ENCODE measurements around the gene SLC16A7.

Gene SLC16A7

GRCh38 chr12:59624732-59625460, 29.1 kb downstream of the SLC16A7 start:
- DNase-seq (ENCODE audit: low read depth): no peak

GRCh38 chr12:59626382-59626781, 30.6 kb downstream of the SLC16A7 start:
- DNase-seq (ENCODE audit: low read depth): no peak

GRCh38 chr12:59627582-59627981, 31.8 kb downstream of the SLC16A7 start:
- DNase-seq (ENCODE audit: low read depth): no peak

- no peak for DNase-seq (ENCODE audit: low read depth)
Observed at GRCh38 chr12:59629890-59630289, 34.1 kb downstream of the SLC16A7 start.

- DNase-seq (ENCODE audit: low read depth): no peak
Observed at GRCh38 chr12:59632408-59632807, 36.6 kb downstream of the SLC16A7 start.

- DNase-seq (ENCODE audit: low read depth): no peak
Observed at GRCh38 chr12:59634254-59634653, 38.4 kb downstream of the SLC16A7 start.

GRCh38 chr12:59636945-59637691, 41.3 kb downstream of the SLC16A7 start:
- no peak for DNase-seq (ENCODE audit: low read depth)

- DNase-seq (ENCODE audit: low read depth): no peak
Observed at GRCh38 chr12:59637692-59638070, 41.9 kb downstream of the SLC16A7 start.

GRCh38 chr12:59643550-59643949, 47.7 kb downstream of the SLC16A7 start:
- no peak for DNase-seq (ENCODE audit: low read depth)

GRCh38 chr12:59645242-59645641, 49.4 kb downstream of the SLC16A7 start:
- no peak for DNase-seq (ENCODE audit: low read depth)

GRCh38 chr12:59646636-59647035, 50.8 kb downstream of the SLC16A7 start:
- no peak for DNase-seq (ENCODE audit: low read depth)

- no peak for DNase-seq (ENCODE audit: low read depth)
Observed at GRCh38 chr12:59649203-59649602, 53.4 kb downstream of the SLC16A7 start.

- no peak for DNase-seq (ENCODE audit: low read depth)
Observed at GRCh38 chr12:59650588-59651228, 54.9 kb downstream of the SLC16A7 start.

- peak; percentile 8 for DNase-seq (ENCODE audit: low read depth)
Observed at GRCh38 chr12:59651229-59651920, 55.5 kb downstream of the SLC16A7 start.

- DNase-seq (ENCODE audit: low read depth): no peak
Observed at GRCh38 chr12:59652130-59652529, 56.3 kb downstream of the SLC16A7 start.

- no peak for DNase-seq (ENCODE audit: low read depth)
Observed at GRCh38 chr12:59654061-59654460, 58.2 kb downstream of the SLC16A7 start.

- DNase-seq (ENCODE audit: low read depth): peak; percentile 12
Observed at GRCh38 chr12:59657266-59657665, 61.4 kb downstream of the SLC16A7 start.

GRCh38 chr12:59657711-59658110, 61.9 kb downstream of the SLC16A7 start:
- DNase-seq (ENCODE audit: low read depth): no peak

- DNase-seq (ENCODE audit: low read depth): no peak
Observed at GRCh38 chr12:59660148-59660547, 64.3 kb downstream of the SLC16A7 start.

GRCh38 chr12:59660921-59661597, 65.2 kb downstream of the SLC16A7 start:
- DNase-seq (ENCODE audit: low read depth): no peak

GRCh38 chr12:59664495-59664894, 68.7 kb downstream of the SLC16A7 start:
- DNase-seq (ENCODE audit: low read depth): no peak

- no peak for DNase-seq (ENCODE audit: low read depth)
Observed at GRCh38 chr12:59665701-59666100, 69.9 kb downstream of the SLC16A7 start.
